K562 (cell line): Measurements from ENCODE around the gene MLLT3. TPM values are rescaled to one million over a fixed set of nuclear protein-coding genes. Genes with fewer than 3 reads are reported as not detected.

ENCODE experiments used
- ATAC-seq: fragments of 200-7000 bp; cut with Tn5 transposase; 3 replicates; pipeline ENCODE4 v1.9.1; 2020; ENCODE audit warnings: moderate library complexity
- BruUV-seq: library from RNA; stranded (reverse); fragments of 400-500 nt; replicated peaks from 2 replicates; lab custom pipeline; 2021; lab: Mats Ljungman, UMichigan
- CTCF ChIA-PET: fragments of 300-600 bp; formaldehyde crosslinking; extraction: SDS; loops from one replicate; lab custom pipeline; 2021; ENCODE audit warnings: low intra/inter-chr PET ratio; lab: Yijun Ruan, JAX
- POLR2A ChIA-PET: fragments of 300-600, 350-650 bp; sonication (Branson Sonifier 250); formaldehyde crosslinking; extraction: SDS; loops from one replicate; lab custom pipeline; 2021; ENCODE audit warnings: antibody characterized with exemption, inconsistent platforms; lab: Yijun Ruan, JAX
- DNase-seq, 4 experiments: peaks; one replicate each; pipeline versions ENCODE4 v3.0.0 to v3.0.0-alpha.2; 2011 to 2018; ENCODE audit warnings: low spot score in 3 of 4, mixed read lengths in 3 of 4; ENCODE audit errors: extremely low read depth in 1 of 4
- FAIRE-seq: peaks from 2 replicates; lab custom pipeline; 2011; peaks lifted over from hg19 to GRCh38; lab: Jason Lieb, UNC
- H2AFZ ChIP-seq: 2 replicates; pipeline ENCODE4 v1.6.0; 2011; ENCODE audit warnings: low read depth, low read length, control low read depth, inconsistent platforms
- H3K27ac ChIP-seq: fragments of 200-600 bp; 3 replicates; pipeline ENCODE4 v1.8.0; 2011; ENCODE audit warnings: low read depth, mild to moderate bottlenecking, control low read depth, inconsistent platforms, low read length, moderate library complexity, mixed read lengths; ENCODE audit errors: extremely low read depth
- H3K27me3 ChIP-seq, 2 experiments: fragments of 300-600 bp in 1 of 2; 2 replicates in 1 of 2; 3 replicates in 1 of 2; pipeline versions ENCODE4 v1.6.0 to v1.8.0; 2011; ENCODE audit warnings: inconsistent platforms in 2 of 2, low read length in 2 of 2, mild to moderate bottlenecking in 1 of 2, mixed read lengths in 1 of 2, moderate library complexity in 1 of 2; ENCODE audit not compliant: control insufficient read depth in 2 of 2, insufficient read depth in 2 of 2
- H3K36me3 ChIP-seq: fragments of 300-600 bp; 3 replicates; pipeline ENCODE4 v1.8.0; 2011; ENCODE audit warnings: mild to moderate bottlenecking, low read length, inconsistent platforms; ENCODE audit not compliant: control insufficient read depth, insufficient read depth
- H3K4me1 ChIP-seq, 2 experiments: fragments of 200-600 bp in 1 of 2; replicated peaks in 1 of 2; 2 replicates in 1 of 2; 3 replicates in 1 of 2; pipeline versions ENCODE4 v1.5.1 to v1.8.0; 2011; ENCODE audit warnings: inconsistent platforms in 2 of 2, low read length in 2 of 2, mild to moderate bottlenecking in 1 of 2, mixed read lengths in 1 of 2, moderate library complexity in 1 of 2; ENCODE audit not compliant: control insufficient read depth in 2 of 2, insufficient read depth in 2 of 2
- H3K4me2 ChIP-seq: 2 replicates; pipeline ENCODE4 v1.6.1; 2011; ENCODE audit warnings: low read length, control low read depth, inconsistent platforms, mixed read lengths; ENCODE audit not compliant: insufficient read depth
- H3K4me3 ChIP-seq: fragments of 200-600 bp; sonication (generic), shearing (Covaris generic); 2 replicates; pipeline ENCODE4 v1.5.1; 2016; ENCODE audit warnings: control low read depth, inconsistent platforms
- H3K79me2 ChIP-seq: fragments of 200-600 bp; 3 replicates; pipeline ENCODE4 v1.8.0; 2011; ENCODE audit warnings: low read length, inconsistent platforms; ENCODE audit not compliant: control insufficient read depth, insufficient read depth
- H3K9ac ChIP-seq, 2 experiments: 2 replicates each; pipeline versions ENCODE4 v1.6.0 to v1.6.1; 2011; ENCODE audit warnings: low read depth in 2 of 2, low read length in 2 of 2, control low read depth in 1 of 2, inconsistent platforms in 1 of 2, mild to moderate bottlenecking in 1 of 2, mixed read lengths in 1 of 2; ENCODE audit not compliant: insufficient read depth in 1 of 2
- H3K9me1 ChIP-seq: one replicate; pipeline ENCODE4 v1.6.0; 2011; ENCODE audit warnings: inconsistent platforms, mild to moderate bottlenecking, low read length, moderate library complexity; ENCODE audit not compliant: control insufficient read depth, insufficient read depth
- H3K9me3 ChIP-seq: replicated peaks from 2 replicates; pipeline ENCODE4 v1.5.1; 2011; ENCODE audit warnings: low read depth, low read length, inconsistent platforms; ENCODE audit not compliant: control insufficient read depth, insufficient read depth
- H4K20me1 ChIP-seq: replicated peaks from 2 replicates; pipeline ENCODE4 v1.6.1; 2011; ENCODE audit warnings: low read length, inconsistent platforms, mixed read lengths; ENCODE audit not compliant: control insufficient read depth, insufficient read depth
- C11orf30 ChIP-seq: fragments of 450-650 bp; IDR thresholded peaks from 2 replicates; pipeline ENCODE4 v1.6.1; 2016; ENCODE audit warnings: low read depth, mild to moderate bottlenecking
- CHD1 ChIP-seq: fragments of 200-600 bp; sonication (generic); IDR thresholded peaks from one replicate; pipeline ENCODE4 v1.6.1; 2012; ENCODE audit warnings: mild to moderate bottlenecking, moderate library complexity, low read length, inconsistent platforms
- DDX20 ChIP-seq: fragments of 450-650 bp; IDR thresholded peaks from 2 replicates; pipeline ENCODE4 v1.6.1; 2016; ENCODE audit warnings: missing genetic modification characterization, low read depth, mild to moderate bottlenecking, missing compliant biosample characterization, moderate library complexity
- DLX4 ChIP-seq: fragments of 250-450 bp; sonication (Bioruptor Pico); IDR thresholded peaks from 2 replicates; pipeline ENCODE4 v1.6.1; 2021; ENCODE audit warnings: mild to moderate bottlenecking
- HNRNPUL1 ChIP-seq: fragments of 200-400 bp; formaldehyde crosslinking; IDR thresholded peaks from 2 replicates; pipeline ENCODE4 v1.6.1; 2017; ENCODE audit warnings: low read length
- KAT8 ChIP-seq: fragments of 450-650 bp; IDR thresholded peaks from 2 replicates; pipeline ENCODE4 v1.6.1; 2016; ENCODE audit warnings: low read depth, mild to moderate bottlenecking
- KHSRP ChIP-seq: fragments of 450-650 bp; IDR thresholded peaks from 2 replicates; pipeline ENCODE4 v1.6.1; 2017
- RBM22 ChIP-seq: fragments of 200-400 bp; formaldehyde crosslinking; IDR thresholded peaks from 2 replicates; pipeline ENCODE4 v1.6.1; 2018; ENCODE audit warnings: low read length, low read depth; ENCODE audit not compliant: poor library complexity, severe bottlenecking
- SLC30A9 ChIP-seq: fragments of 250-450 bp; sonication (Bioruptor Pico); IDR thresholded peaks from 2 replicates; pipeline ENCODE4 v1.8.0; 2022; ENCODE audit warnings: mild to moderate bottlenecking, moderate library complexity
- SOX6 ChIP-seq: fragments of 450-650 bp; IDR thresholded peaks from 2 replicates; pipeline ENCODE4 v1.6.1; 2014; ENCODE audit warnings: mild to moderate bottlenecking
- SUPT5H ChIP-seq: fragments of 450-650 bp; IDR thresholded peaks from 2 replicates; pipeline ENCODE4 v1.6.1; 2016
- TAL1 ChIP-seq: fragments of 450-650 bp; IDR thresholded peaks from 2 replicates; pipeline ENCODE4 v1.6.1; 2016; ENCODE audit warnings: mild to moderate bottlenecking
- ZHX1 ChIP-seq: fragments of 150-350 bp; conservative IDR thresholded peaks from 2 replicates; pipeline ENCODE4 v1.6.1; 2014; ENCODE audit warnings: low read length
- ZNF23 ChIP-seq: fragments of 250-450 bp; sonication (Bioruptor Pico); IDR thresholded peaks from 2 replicates; pipeline ENCODE4 v1.4.0; 2020; ENCODE audit warnings: mild to moderate bottlenecking
- ZNF239 ChIP-seq: fragments of 250-450 bp; sonication (Bioruptor Pico); IDR thresholded peaks from 2 replicates; pipeline ENCODE4 v1.4.0; 2020; ENCODE audit warnings: mild to moderate bottlenecking
- ZNF384 ChIP-seq: IDR thresholded peaks from 2 replicates; pipeline ENCODE4 v1.6.1; 2012; ENCODE audit warnings: low read depth, low read length, improper control_type of control experiment
- ZNF507 ChIP-seq: conservative IDR thresholded peaks from 2 replicates; pipeline ENCODE4 v1.6.1; 2017; ENCODE audit warnings: missing genetic modification characterization, missing compliant biosample characterization
- WGBS: fragments of 100-300 bp; shearing (Covaris generic); methylation state at CpG from one replicate; pipeline ENCODE4 v1.1.6; 2016; ENCODE audit warnings: low coverage, mixed read lengths; ENCODE audit not compliant: insufficient coverage; ENCODE audit errors: missing lambda C conversion rate; 5-methylcytosine and 5-hydroxymethylcytosine counted together
- in situ Hi-C: fragments of 300-500 bp; cut with MboI; formaldehyde crosslinking; loops from 4 replicates; pipeline ENCODE4 v1.15.0; 2018; ENCODE audit warnings: inconsistent platforms, mixed read lengths
- intact Hi-C: fragments of 100-400 bp; cut with micrococcal nuclease; formaldehyde crosslinking; loops from 2 replicates; pipeline ENCODE4 v1.14.2; 2022
- polyA plus RNA-seq, 8 experiments: library from polyadenylated mRNA; depleted of rRNA in 4 of 8; stranded (reverse) in 5 of 8; unstranded in 3 of 8; fragments of >200 nt; fragmentation: Nextera tagmentation in 2 of 8; fragmentation: Illumina TruSeq in 1 of 8; extraction: Ambion mirVana in 2 of 8; extraction: Trizol in 1 of 8; gene quantifications; 2 replicates each; pipeline versions ENCODE4 v1.2.1 to v1.2.3, GENCODE V29; 2011 to 2014; ENCODE audit warnings: inconsistent platforms in 1 of 8, missing spikeins in 1 of 8
- total RNA-seq, 7 experiments: library from RNA; depleted of rRNA in 6 of 7; stranded (reverse); fragments of >200 nt in 6 of 7; fragmentation: Illumina TruSeq in 2 of 7; extraction: Trizol in 2 of 7; gene quantifications; 2 replicates each; pipeline versions ENCODE4 v1.2.1 to v1.2.3, GENCODE V29; 2011 to 2021; ENCODE audit warnings: low replicate concordance in 1 of 7
- TF ChIP-seq, protein P1 (sequence below): sonication (generic); formaldehyde crosslinking; IDR thresholded peaks from 2 replicates; pipeline ENCODE4 v1.8.0; 2022; ENCODE audit warnings: missing genetic modification reagents, mild to moderate bottlenecking, borderline replicate concordance

The MLLT3 gene
- total and polyA plus RNA-seq, 9 of the 15 experiments (the other 6 are each of a cell fraction or from before 2014, with no cell fraction given) = 0.07 to 0.42 (median 0.22) TPM; not detected in 4

- TF ChIP-seq ZHX1 (no peak), SLC30A9 (CRISPR knock-in tag) (no peak), SOX6 (no peak)
These were observed 260.4 kb downstream of the MLLT3 start (continued) for GRCh38 chr9:20361656-20362570.

DNA sequence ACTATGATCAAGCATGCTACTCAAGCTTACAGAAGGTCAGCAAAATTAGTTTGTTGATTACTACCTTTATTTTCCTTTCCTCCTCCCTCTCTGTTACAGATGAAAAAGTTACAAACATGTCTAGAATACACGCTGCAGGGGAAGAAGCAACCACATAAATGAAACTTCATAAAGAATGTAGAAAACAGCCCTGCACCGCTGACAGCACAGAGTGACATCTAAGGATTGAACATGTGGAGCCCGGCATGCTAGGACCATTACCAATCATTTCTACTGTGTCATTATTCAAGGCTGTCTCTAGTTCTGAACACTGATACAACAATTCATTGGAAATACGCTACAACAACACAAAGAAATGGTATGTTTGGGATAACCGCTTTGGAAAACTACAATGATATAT lies 261.1 kb downstream of the MLLT3 start:
- in situ Hi-C loops = no loop called here
- no peaks in the 10 kb centered on the region for H3K4me1 ChIP-seq
- H3K9me3 ChIP-seq = no peaks in the 10 kb centered on the region
- ATAC-seq (no peak), DNase-seq (no peak), FAIRE-seq (no peak)
- intact Hi-C loops = no loop called here
- H4K20me1 ChIP-seq = no peaks in the 10 kb centered on the region
- ChIA-PET CTCF (no interaction called here), POLR2A (no interaction called here)
- no peaks in the 10 kb centered on the region for H3K36me3 ChIP-seq
- no peak overlapping the region for H3K27ac ChIP-seq
- no peaks in the 10 kb centered on the region for H3K79me2 ChIP-seq
- no peaks in the 10 kb centered on the region for H3K9me1 ChIP-seq
- H3K4me2 ChIP-seq = no peak overlapping the region
- H3K27me3 ChIP-seq = no peaks in the 10 kb centered on the region
- H2AFZ ChIP-seq = no peak overlapping the region
- WGBS = 3% methylated on average over 5 of the region's 5 CpGs
- no peak overlapping the region for H3K9ac ChIP-seq
- no TSS peak for BruUV-seq
- H3K4me3 ChIP-seq = no peak overlapping the region
- TF ChIP-seq, protein P1, sequence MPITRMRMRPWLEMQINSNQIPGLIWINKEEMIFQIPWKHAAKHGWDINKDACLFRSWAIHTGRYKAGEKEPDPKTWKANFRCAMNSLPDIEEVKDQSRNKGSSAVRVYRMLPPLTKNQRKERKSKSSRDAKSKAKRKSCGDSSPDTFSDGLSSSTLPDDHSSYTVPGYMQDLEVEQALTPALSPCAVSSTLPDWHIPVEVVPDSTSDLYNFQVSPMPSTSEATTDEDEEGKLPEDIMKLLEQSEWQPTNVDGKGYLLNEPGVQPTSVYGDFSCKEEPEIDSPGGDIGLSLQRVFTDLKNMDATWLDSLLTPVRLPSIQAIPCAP = no peak
- TF ChIP-seq DDX20 (tag) (no peak), ZNF23 (CRISPR knock-in tag) (no peak), C11orf30 (no peak), ZNF384 (no peak), TAL1 (no peak), HNRNPUL1 (no peak), KAT8 (no peak), ZNF507 (tag) (no peak), KHSRP (no peak), ZNF239 (CRISPR knock-in tag) (no peak), RBM22 (no peak), SUPT5H (no peak), CHD1 (no peak), DLX4 (CRISPR knock-in tag) (no peak)
